Thoracic aorta (tissue), 2 donors: Measurements from ENCODE around the gene FBXL15. TPM values are rescaled to one million over a fixed set of nuclear protein-coding genes. Genes with fewer than 3 reads are reported as not detected.

Experiments used
- ATAC-seq: fragments of 150-250 bp; one replicate; pipeline ENCODE4 v1.8.0; 2017; ENCODE audit warnings: low read depth; ENCODE audit not compliant: insufficient number of reproducible peaks, low FRiP score
- DNase-seq: peaks from one replicate; pipeline ENCODE4 v3.0.0-alpha.2; 2020; ENCODE audit warnings: low spot score
- H3K27ac ChIP-seq, 2 donors: fragments of 200-600 bp; sonication (generic); 1 replicate in 1 of 2; 2 replicates in 1 of 2; pipeline ENCODE4 v1.5.1; 2016; ENCODE audit warnings: mild to moderate bottlenecking in 2 of 2, moderate library complexity in 2 of 2
- H3K27me3 ChIP-seq: fragments of 200-600 bp; sonication (generic); replicated peaks from 2 replicates; pipeline ENCODE4 v1.6.0; 2016; ENCODE audit warnings: mild to moderate bottlenecking; ENCODE audit not compliant: insufficient read depth
- H3K36me3 ChIP-seq: fragments of 200-600 bp; sonication (generic); one replicate; pipeline ENCODE4 v1.5.1; 2016
- H3K4me1 ChIP-seq, 2 donors: fragments of 200-600 bp; sonication (generic); 1 replicate in 1 of 2; 2 replicates in 1 of 2; pipeline versions ENCODE4 v1.5.1 to v1.6.0; 2016; ENCODE audit warnings: low read depth in 2 of 2, mild to moderate bottlenecking in 1 of 2; ENCODE audit not compliant: control insufficient read depth in 1 of 2
- H3K4me3 ChIP-seq: fragments of 200-600 bp; sonication (generic); 2 replicates; pipeline ENCODE4 v1.5.1; 2016; ENCODE audit warnings: mild to moderate bottlenecking
- H3K9me3 ChIP-seq: fragments of 200-600 bp; sonication (generic); 2 replicates; pipeline ENCODE4 v1.5.1; 2016
- CTCF ChIP-seq: fragments of 200-600 bp; sonication (generic); IDR thresholded peaks from one replicate; pipeline ENCODE4 v1.5.1; 2019; ENCODE audit warnings: antibody characterized with exemption
- total RNA-seq, 2 donors: library from RNA; depleted of rRNA; stranded (reverse); fragments of >200 nt; gene quantifications; one replicate each; pipeline versions ENCODE4 v1.1.0 to v1.2.3, GENCODE V29; 2016

FBXL15 gene
- total RNA-seq, 2 donors from 2014 or later: 19.8 to 24.0 TPM

DNA sequence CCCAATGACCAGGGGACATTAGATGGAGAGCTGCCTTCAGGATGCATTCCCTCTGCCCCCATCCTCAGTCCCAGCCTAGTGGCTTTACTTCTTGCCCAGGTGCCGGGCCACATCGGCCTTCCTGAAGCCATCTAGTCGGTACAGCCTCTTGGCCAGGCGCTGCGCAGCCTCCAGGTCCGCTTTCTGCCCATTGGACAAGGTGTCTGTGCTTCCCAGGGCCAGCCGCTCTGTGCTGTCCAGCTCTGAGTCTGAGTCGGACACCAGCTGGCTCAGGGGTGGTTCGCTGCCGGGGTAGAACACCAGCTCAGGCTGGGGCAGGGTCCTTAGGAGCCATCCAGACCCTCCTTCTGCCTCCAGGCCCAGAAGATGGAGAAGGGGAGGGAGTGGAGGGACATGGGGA lies 8.3 kb upstream of the FBXL15 start:
- DNase-seq (no peak), ATAC-seq (no peak)
- Histone ChIP-seq H3K9me3 (no peaks in the 10 kb centered on the region), H3K27ac (no peak overlapping the region), H3K4me3 (no peak overlapping the region), H3K4me1 (peaks cover 6 to 11% of the 10 kb centered on the region in 2 donors), H3K36me3 (no peaks in the 10 kb centered on the region), H3K27me3 (peaks cover 15% of the 10 kb centered on the region)
- no peak for TF ChIP-seq CTCF

GRCh38 chr10:102413053-102413705 lies 7.5 kb upstream of the FBXL15 start:
- Histone ChIP-seq H3K4me3 (no peak overlapping the region), H3K4me1 (peaks cover 6 to 11% of the 10 kb centered on the region in 2 donors), H3K27me3 (peaks cover 15% of the 10 kb centered on the region), H3K36me3 (no peaks in the 10 kb centered on the region), H3K27ac (no peak overlapping the region), H3K9me3 (no peaks in the 10 kb centered on the region)
- DNase-seq (no peak), ATAC-seq (no peak)
- TF ChIP-seq CTCF: no peak

DNA sequence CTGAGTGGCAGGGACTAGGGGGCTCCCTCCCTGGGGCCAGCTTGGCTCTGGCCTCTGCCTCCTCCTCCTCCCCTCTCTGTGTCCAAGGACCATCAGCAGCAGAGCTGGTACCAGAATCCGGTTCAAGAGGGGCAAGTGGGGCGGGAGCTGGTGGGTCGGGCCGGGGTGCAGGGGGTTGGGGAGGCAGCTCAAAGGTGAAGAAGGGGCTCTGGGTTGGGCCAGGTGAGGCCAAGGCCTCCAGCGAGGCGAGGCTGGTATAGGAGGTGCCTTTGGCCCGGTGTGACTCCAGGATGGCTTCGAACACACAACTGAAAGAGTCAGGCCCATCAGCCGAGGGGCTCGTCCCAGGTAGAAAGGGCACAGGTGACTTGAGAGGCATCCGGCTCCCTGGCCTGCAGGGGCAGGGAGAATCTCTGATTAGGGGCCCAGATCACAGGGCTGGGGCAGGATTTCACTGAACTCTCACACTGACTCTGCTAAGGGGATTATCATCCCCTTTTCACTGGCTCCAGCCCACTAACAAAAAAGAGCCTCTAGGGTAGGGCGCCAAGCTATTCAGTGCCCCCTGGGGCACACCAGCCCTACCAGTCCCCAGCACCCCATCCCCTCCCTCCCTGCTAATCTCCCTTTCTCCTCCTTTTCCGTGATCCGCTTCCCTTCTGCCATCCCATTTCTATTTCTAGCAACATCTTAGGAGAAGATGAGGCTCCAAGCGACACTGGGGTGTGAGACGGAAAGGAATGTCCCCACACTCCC lies 6.7 kb upstream of the FBXL15 start:
- ATAC-seq (no peak), DNase-seq (no peak)
- H3K27ac ChIP-seq: no peak overlapping the region
- no peak overlapping the region for H3K4me3 ChIP-seq
- peaks cover 6 to 10% of the 10 kb centered on the region in 2 donors for H3K4me1 ChIP-seq
- H3K36me3 ChIP-seq: no peaks in the 10 kb centered on the region
- no peak for TF ChIP-seq CTCF
- peaks cover 15% of the 10 kb centered on the region for H3K27me3 ChIP-seq
- H3K9me3 ChIP-seq: no peaks in the 10 kb centered on the region

DNA sequence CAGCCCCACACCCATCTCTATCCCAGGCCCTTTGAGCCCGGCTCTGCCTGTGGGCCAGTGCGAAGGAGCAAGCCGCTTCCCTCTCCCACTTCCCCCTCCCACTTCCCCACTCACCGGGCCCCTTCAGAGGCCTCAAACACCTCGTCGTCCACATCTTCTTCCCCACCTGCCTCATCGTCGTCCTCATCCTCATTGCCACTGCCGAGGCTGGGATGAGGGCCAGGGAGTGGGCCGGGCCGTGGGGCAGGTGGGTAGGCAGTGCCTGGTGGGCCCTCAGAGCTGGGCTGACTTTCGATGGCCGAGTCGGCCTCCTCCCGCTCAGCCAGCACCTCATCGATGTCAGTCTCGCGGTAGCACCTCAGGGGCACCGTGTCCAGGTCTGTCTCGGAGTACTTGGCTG lies 5.9 kb upstream of the FBXL15 start:
- Histone ChIP-seq H3K9me3 (no peaks in the 10 kb centered on the region), H3K27me3 (peaks cover 15% of the 10 kb centered on the region), H3K36me3 (no peaks in the 10 kb centered on the region), H3K4me3 (no peak overlapping the region), H3K4me1 (peaks cover 11 to 18% of the 10 kb centered on the region in 2 donors), H3K27ac (no peak overlapping the region)
- DNase-seq (no peak), ATAC-seq (no peak)
- TF ChIP-seq CTCF: no peak

DNA sequence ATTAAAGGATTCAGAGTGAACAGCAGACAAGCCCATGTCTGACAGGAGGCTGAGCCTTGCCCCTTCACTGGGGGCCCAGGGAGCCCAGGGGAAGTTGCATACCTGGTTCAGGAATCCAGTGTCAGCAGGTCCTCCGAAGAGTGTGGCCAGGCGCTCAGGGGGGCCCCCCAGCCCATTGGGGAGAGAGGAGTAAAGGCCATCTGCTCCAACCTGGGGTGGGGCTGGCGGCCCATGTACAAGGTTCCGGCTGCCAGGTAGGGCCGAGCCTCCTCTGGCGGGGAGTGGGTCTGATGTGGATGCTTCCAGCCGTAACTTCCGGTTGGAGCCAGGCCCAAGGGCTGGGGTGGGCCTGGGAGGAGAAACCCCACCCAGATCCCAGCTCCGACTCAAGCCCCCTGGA lies 4.4 kb upstream of the FBXL15 start:
- no peak for DNase-seq
- Histone ChIP-seq H3K27me3 (peaks cover 8% of the 10 kb centered on the region), H3K4me3 (no peak overlapping the region), H3K4me1 (peaks cover 10 to 15% of the 10 kb centered on the region in 2 donors), H3K9me3 (no peaks in the 10 kb centered on the region), H3K27ac (no peak overlapping the region), H3K36me3 (no peaks in the 10 kb centered on the region)
- no peak for TF ChIP-seq CTCF
- no peak for ATAC-seq
